HCT116 (cell line): ENCODE measurements around the gene SLC3A2. TPM values are rescaled to one million over a fixed set of nuclear protein-coding genes. Genes with fewer than 3 reads are reported as not detected.

ENCODE experiments used
- ATAC-seq: fragments of 200-7000 bp; cut with Tn5 transposase; 2 replicates; pipeline ENCODE4 v1.9.1; 2020; ENCODE audit warnings: mild to moderate bottlenecking, moderate library complexity
- BruUV-seq: library from RNA; stranded (reverse); fragments of 400-500 nt; replicated peaks from 2 replicates; lab custom pipeline; 2021; lab: Mats Ljungman, UMichigan
- CTCF ChIA-PET: fragments of 300-600 bp; sonication (Branson Sonifier 250); formaldehyde crosslinking; loops from one replicate; lab custom pipeline; 2021; ENCODE audit warnings: antibody characterized with exemption; lab: Charles Lee
- POLR2A ChIA-PET: fragments of 300-600, 350-600 bp; sonication (Branson Sonifier 250); formaldehyde crosslinking; loops from one replicate; lab custom pipeline; 2021; ENCODE audit warnings: antibody characterized with exemption; lab: Charles Lee
- RAD21 ChIA-PET, 2 experiments: fragments of 300-600 bp; sonication (Branson Sonifier 250); formaldehyde crosslinking; loops; one replicate each; lab custom pipeline; 2023; ENCODE audit warnings: low total read pairs in 2 of 2; ENCODE audit not compliant: uncharacterized antibody in 2 of 2, unreplicated experiment in 2 of 2, low non-redundant PET in 1 of 2; lab: Charles Lee
- DNase-seq: peaks from one replicate; pipeline ENCODE4 v3.0.0-alpha.2; 2010; ENCODE audit warnings: low read depth, low spot score
- H2AFZ ChIP-seq: fragments of 200-600 bp; shearing (Covaris generic), sonication (generic); 2 replicates; pipeline ENCODE4 v1.6.1; 2017; ENCODE audit warnings: low read depth, mixed run types, mixed read lengths, antibody characterized with exemption, low read length; ENCODE audit not compliant: poor library complexity, severe bottlenecking
- H3K27ac ChIP-seq: 2 replicates; pipeline ENCODE4 v1.5.1; 2012; ENCODE audit warnings: low read depth, low read length
- H3K27me3 ChIP-seq: fragments of 200-600 bp; sonication (generic); 2 replicates; pipeline ENCODE4 v1.6.1; 2016; ENCODE audit warnings: mixed run types, low read length, mixed read lengths; ENCODE audit not compliant: insufficient read depth
- H3K36me3 ChIP-seq, 2 experiments: fragments of 200-500 bp in 1 of 2; fragments of 200-600 bp in 1 of 2; sonication (Bioruptor generic) in 1 of 2; sonication (generic) in 1 of 2; 2 replicates each; pipeline versions ENCODE4 v1.5.1 to v1.6.1; 2014 to 2016; ENCODE audit warnings: low read length in 2 of 2, inconsistent platforms in 1 of 2, mixed read lengths in 1 of 2, mixed run types in 1 of 2; ENCODE audit not compliant: insufficient read depth in 2 of 2, control insufficient read depth in 1 of 2
- H3K4me1 ChIP-seq, 2 experiments: fragments of 200-600 bp in 1 of 2; sonication (generic) in 1 of 2; 2 replicates each; pipeline versions ENCODE4 v1.5.1 to v1.6.1; 2012 to 2017; ENCODE audit warnings: low read length in 2 of 2, inconsistent platforms in 1 of 2, mild to moderate bottlenecking in 1 of 2, mixed read lengths in 1 of 2, mixed run types in 1 of 2, moderate library complexity in 1 of 2; ENCODE audit not compliant: insufficient read depth in 2 of 2, control insufficient read depth in 1 of 2
- H3K4me2 ChIP-seq: fragments of 200-600 bp; sonication (generic); 2 replicates; pipeline ENCODE4 v1.6.1; 2017; ENCODE audit warnings: mixed run types, low read length, mixed read lengths
- H3K4me3 ChIP-seq, 2 experiments: fragments of 200-600 bp in 1 of 2; sonication (generic) in 1 of 2; replicated peaks in 1 of 2; 2 replicates each; pipeline ENCODE4 v1.5.1; 2011 to 2016; ENCODE audit warnings: low read length in 2 of 2, control low read depth in 1 of 2, low read depth in 1 of 2, mild to moderate bottlenecking in 1 of 2, mixed read lengths in 1 of 2, mixed run types in 1 of 2
- H3K79me2 ChIP-seq: fragments of 200-600 bp; sonication (generic); 2 replicates; pipeline ENCODE4 v1.6.1; 2017; ENCODE audit warnings: mild to moderate bottlenecking, mixed run types, low read length, moderate library complexity, mixed read lengths; ENCODE audit not compliant: insufficient read depth
- H3K9ac ChIP-seq: fragments of 200-600 bp; sonication (generic); 2 replicates; pipeline ENCODE4 v1.6.1; 2016; ENCODE audit warnings: low read length, mixed read lengths
- H3K9me2 ChIP-seq: fragments of 200-600 bp; sonication (generic), shearing (Covaris generic); 2 replicates; pipeline ENCODE4 v1.6.1; 2017; ENCODE audit warnings: mixed run types, mild to moderate bottlenecking, moderate library complexity; ENCODE audit not compliant: insufficient read depth
- H3K9me3 ChIP-seq, 2 experiments: fragments of 200-500 bp in 1 of 2; fragments of 200-600 bp in 1 of 2; sonication (Bioruptor generic) in 1 of 2; sonication (generic) in 1 of 2; 2 replicates each; pipeline ENCODE4 v1.6.1; 2014 to 2017; ENCODE audit warnings: low read length in 2 of 2, mixed read lengths in 2 of 2, inconsistent platforms in 1 of 2, low read depth in 1 of 2, mild to moderate bottlenecking in 1 of 2, mixed run types in 1 of 2, moderate library complexity in 1 of 2; ENCODE audit not compliant: control insufficient read depth in 1 of 2, insufficient read depth in 1 of 2
- H4K20me1 ChIP-seq: fragments of 200-600 bp; sonication (generic), shearing (Covaris generic); 2 replicates; pipeline ENCODE4 v1.6.1; 2017; ENCODE audit warnings: mixed run types, mild to moderate bottlenecking, moderate library complexity; ENCODE audit not compliant: insufficient read depth
- ATF3 ChIP-seq: IDR thresholded peaks from 2 replicates; pipeline ENCODE4 v1.6.1; 2012
- CBX3 ChIP-seq: IDR thresholded peaks from 2 replicates; pipeline ENCODE4 v1.6.1; 2012; ENCODE audit warnings: low read depth
- CEBPB ChIP-seq: IDR thresholded peaks from 2 replicates; pipeline ENCODE4 v1.6.1; 2012; ENCODE audit warnings: low read depth
- EGR1 ChIP-seq: IDR thresholded peaks from 2 replicates; pipeline ENCODE4 v1.6.1; 2012; ENCODE audit warnings: low read depth
- EZH2 ChIP-seq: fragments of 200-600 bp; sonication (generic); IDR thresholded peaks from 2 replicates; pipeline ENCODE4 v1.6.1; 2017; ENCODE audit warnings: antibody characterized with exemption, mixed run types
- FOSL1 ChIP-seq: IDR thresholded peaks from 2 replicates; pipeline ENCODE4 v1.6.1; 2012; ENCODE audit warnings: low read depth
- JUND ChIP-seq: IDR thresholded peaks from 2 replicates; pipeline ENCODE4 v1.6.1; 2012
- MAX ChIP-seq: IDR thresholded peaks from 2 replicates; pipeline ENCODE4 v1.6.1; 2012
- POLR2A ChIP-seq: IDR thresholded peaks from 2 replicates; pipeline ENCODE4 v1.7.0; 2011; ENCODE audit warnings: borderline replicate concordance; ENCODE audit not compliant: insufficient read depth, insufficient read length; ENCODE audit errors: extremely low read depth
- POLR2AphosphoS5 ChIP-seq: IDR thresholded peaks from 2 replicates; pipeline ENCODE4 v1.6.1; 2011; ENCODE audit warnings: mild to moderate bottlenecking, low read depth, low read length, moderate library complexity
- RAD21 ChIP-seq: IDR thresholded peaks from 2 replicates; pipeline ENCODE4 v1.6.1; 2012; ENCODE audit warnings: low read depth, mild to moderate bottlenecking
- REST ChIP-seq: IDR thresholded peaks from 2 replicates; pipeline ENCODE4 v1.6.1; 2012; ENCODE audit warnings: low read depth
- SIN3A ChIP-seq: IDR thresholded peaks from 2 replicates; pipeline ENCODE4 v1.6.1; 2012; ENCODE audit warnings: low read depth
- SP1 ChIP-seq: IDR thresholded peaks from 2 replicates; pipeline ENCODE4 v1.6.1; 2012; ENCODE audit warnings: low read depth
- TCF7L2 ChIP-seq: IDR thresholded peaks from 2 replicates; pipeline ENCODE4 v1.7.0; 2011; ENCODE audit warnings: borderline replicate concordance, inconsistent platforms; ENCODE audit not compliant: insufficient read depth, insufficient read length; ENCODE audit errors: extremely low read depth
- YY1 ChIP-seq: IDR thresholded peaks from 2 replicates; pipeline ENCODE4 v1.6.1; 2011; ENCODE audit warnings: low read length, low read depth, moderate library complexity, mild to moderate bottlenecking; ENCODE audit not compliant: insufficient replicate concordance; ENCODE audit errors: extremely low read depth
- ZBTB33 ChIP-seq: IDR thresholded peaks from 2 replicates; pipeline ENCODE4 v1.6.1; 2011; ENCODE audit warnings: mild to moderate bottlenecking, low read length, moderate library complexity; ENCODE audit not compliant: insufficient replicate concordance; ENCODE audit errors: extremely low read depth
- ZFX ChIP-seq: fragments of 450-650 bp; IDR thresholded peaks from 2 replicates; pipeline ENCODE4 v1.6.1; 2017
- ZNF274 ChIP-seq: fragments of 200-500 bp; sonication (Bioruptor generic); IDR thresholded peaks from 2 replicates; pipeline ENCODE4 v1.6.1; 2014; ENCODE audit warnings: mild to moderate bottlenecking, low read depth, low read length, inconsistent platforms
- intact Hi-C: fragments of 100-400 bp; cut with micrococcal nuclease; formaldehyde crosslinking; loops from 2 replicates; pipeline ENCODE4 v1.10.0; 2022
- total RNA-seq: library from RNA; stranded (reverse); gene quantifications from one replicate; pipeline ENCODE4 v1.2.1, GENCODE V29; 2021; ENCODE audit not compliant: unreplicated experiment

SLC3A2 gene
- total RNA-seq, 1 experiment from 2014 or later = 418 TPM

GRCh38 chr11:62842171-62842741 is 38.4 kb upstream of the SLC3A2 start:
- H3K79me2 ChIP-seq = peaks cover 23% of the 10 kb centered on the region
- intact Hi-C loops = loop anchor here (5.0 kb wide), 1 partner anchor 285 kb away; no protein-coding TSS in a partner anchor
- no peaks in the 10 kb centered on the region for H4K20me1 ChIP-seq
- peak overlapping the region; percentile 61 for H3K4me2 ChIP-seq
- peak overlapping the region; percentile 78 for H3K27ac ChIP-seq
- DNase-seq (no peak), ATAC-seq (no peak)
- peak overlapping the region; percentile 71 for H3K9ac ChIP-seq
- POLR2A ChIA-PET = interaction anchor here (0.6 to 3.5 kb wide), 22 partner anchors 10 to 268 kb away, joined by 3 to 343 read pairs (median 26); partner anchors contain the start of genes EEF1G, HNRNPUL2, LBHD1 and NXF1
- CTCF ChIA-PET = no interaction called here
- TF ChIP-seq SIN3A (no peak), FOSL1 (no peak), POLR2A (no peak), RAD21 (no peak), POLR2AphosphoS5 (no peak), REST (no peak), ATF3 (no peak), TCF7L2 (no peak), ZBTB33 (no peak), ZNF274 (no peak), CEBPB (no peak), EGR1 (no peak), SP1 (no peak), YY1 (no peak), JUND (no peak), MAX (no peak), EZH2 (no peak), ZFX (no peak), CBX3 (no peak)
- no peak overlapping the region for H2AFZ ChIP-seq
- peak overlapping the region in 1 of 2 experiments; percentile 15; a peak in 2 of 4 replicates for H3K4me3 ChIP-seq
- no peaks in the 10 kb centered on the region for H3K27me3 ChIP-seq
- no peaks in the 10 kb centered on the region for H3K9me2 ChIP-seq
- H3K36me3 ChIP-seq = peaks cover 0 to 8% of the 10 kb centered on the region in 2 experiments; a peak in 1 of 4 replicates
- no peaks in the 10 kb centered on the region for H3K9me3 ChIP-seq
- no TSS peak for BruUV-seq
- peaks cover 8 to 36% of the 10 kb centered on the region in 2 experiments; a peak in 3 of 4 replicates for H3K4me1 ChIP-seq
- RAD21 ChIA-PET = interaction anchor here in 1 of 2 experiments (0.6 kb wide), 1 partner anchor 43 kb away, joined by 4 read pairs; no protein-coding TSS in a partner anchor
